DOHH2 (cell line): ENCODE results near the gene CLCNKA.

ENCODE experiments used
- H3F3A ChIP-seq: fragments of 200-600 bp; sonication (generic), shearing (Covaris generic); 2 replicates; pipeline ENCODE4 v1.6.0; 2016; ENCODE audit warnings: antibody characterized with exemption, mild to moderate bottlenecking; ENCODE audit not compliant: control insufficient read depth, insufficient read depth
- H3K27ac ChIP-seq: fragments of 200-600 bp; sonication (generic); 2 replicates; pipeline ENCODE4 v1.5.1; 2014; ENCODE audit warnings: low read depth, mild to moderate bottlenecking, low read length, moderate library complexity
- H3K27me3 ChIP-seq: fragments of 200-600 bp; sonication (generic); 2 replicates; pipeline ENCODE4 v1.6.1; 2014; ENCODE audit warnings: mild to moderate bottlenecking, low read length, mixed read lengths; ENCODE audit not compliant: control insufficient read depth
- H3K36me3 ChIP-seq: fragments of 200-600 bp; sonication (generic); 2 replicates; pipeline ENCODE4 v1.6.1; 2014; ENCODE audit warnings: mild to moderate bottlenecking, low read length, moderate library complexity, mixed read lengths; ENCODE audit not compliant: control insufficient read depth
- H3K4me1 ChIP-seq: fragments of 200-600 bp; sonication (generic); 2 replicates; pipeline ENCODE4 v1.6.1; 2014; ENCODE audit warnings: mild to moderate bottlenecking, low read length, mixed read lengths; ENCODE audit not compliant: control insufficient read depth
- H3K4me2 ChIP-seq: fragments of 200-600 bp; sonication (generic); 2 replicates; pipeline ENCODE4 v1.6.0; 2014; ENCODE audit warnings: mild to moderate bottlenecking, low read length, moderate library complexity
- H3K4me3 ChIP-seq: fragments of 200-600 bp; sonication (generic); 2 replicates; pipeline ENCODE4 v1.5.1; 2014; ENCODE audit warnings: mild to moderate bottlenecking, low read length, mixed read lengths
- H3K79me2 ChIP-seq: fragments of 200-600 bp; sonication (generic); 2 replicates; pipeline ENCODE4 v1.6.1; 2014; ENCODE audit warnings: mild to moderate bottlenecking, low read length, mixed read lengths; ENCODE audit not compliant: control insufficient read depth
- H3K9me2 ChIP-seq: fragments of 200-600 bp; sonication (generic); replicated peaks from 2 replicates; pipeline ENCODE4 v1.6.1; 2014; ENCODE audit warnings: mild to moderate bottlenecking, low read length, mixed read lengths; ENCODE audit not compliant: control insufficient read depth
- H3K9me3 ChIP-seq: fragments of 200-600 bp; sonication (generic); 2 replicates; pipeline ENCODE4 v1.6.1; 2014; ENCODE audit warnings: antibody characterized with exemption, low read length, mixed read lengths; ENCODE audit not compliant: control insufficient read depth, insufficient read depth
- H4K20me1 ChIP-seq: fragments of 200-600 bp; sonication (generic); 2 replicates; pipeline ENCODE4 v1.6.0; 2014; ENCODE audit warnings: low read depth, mild to moderate bottlenecking, antibody characterized with exemption, low read length, moderate library complexity; ENCODE audit not compliant: control insufficient read depth, insufficient read depth
- CTCF ChIP-seq: fragments of 200-600 bp; sonication (generic); IDR thresholded peaks from one replicate; pipeline ENCODE4 v1.5.1; 2014; ENCODE audit warnings: antibody characterized with exemption, mild to moderate bottlenecking, low read depth, low read length; ENCODE audit not compliant: poor library complexity, severe bottlenecking
- EZH2phosphoT487 ChIP-seq: fragments of 200-600 bp; sonication (generic); IDR thresholded peaks from 2 replicates; pipeline ENCODE4 v1.6.1; 2017; ENCODE audit warnings: borderline replicate concordance, mild to moderate bottlenecking, antibody characterized with exemption, low read length, moderate library complexity, mixed read lengths

CLCNKA gene

DNA sequence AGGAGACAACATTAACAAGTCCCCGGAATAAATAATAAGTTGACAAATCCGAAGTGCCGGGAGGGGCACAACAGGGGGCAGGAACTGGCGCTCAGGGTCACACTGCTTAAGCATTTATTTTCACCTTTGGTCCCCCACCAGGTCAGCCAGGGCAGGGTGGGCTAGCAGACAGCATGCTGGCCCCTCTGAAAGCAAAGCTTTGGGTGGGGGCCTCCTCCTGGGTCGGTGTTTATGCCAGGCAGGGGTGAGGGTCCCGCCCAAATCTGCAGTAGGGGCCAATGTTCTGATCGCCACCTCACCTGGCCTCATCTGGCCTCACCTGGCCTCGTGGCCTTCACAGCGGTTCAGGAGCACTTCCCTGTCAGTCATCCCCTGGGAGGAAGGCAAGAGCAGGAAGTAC, 59.8 kb downstream of the CLCNKA start:
- peaks cover 6% of the 10 kb centered on the region for H3K4me1 ChIP-seq

DNA sequence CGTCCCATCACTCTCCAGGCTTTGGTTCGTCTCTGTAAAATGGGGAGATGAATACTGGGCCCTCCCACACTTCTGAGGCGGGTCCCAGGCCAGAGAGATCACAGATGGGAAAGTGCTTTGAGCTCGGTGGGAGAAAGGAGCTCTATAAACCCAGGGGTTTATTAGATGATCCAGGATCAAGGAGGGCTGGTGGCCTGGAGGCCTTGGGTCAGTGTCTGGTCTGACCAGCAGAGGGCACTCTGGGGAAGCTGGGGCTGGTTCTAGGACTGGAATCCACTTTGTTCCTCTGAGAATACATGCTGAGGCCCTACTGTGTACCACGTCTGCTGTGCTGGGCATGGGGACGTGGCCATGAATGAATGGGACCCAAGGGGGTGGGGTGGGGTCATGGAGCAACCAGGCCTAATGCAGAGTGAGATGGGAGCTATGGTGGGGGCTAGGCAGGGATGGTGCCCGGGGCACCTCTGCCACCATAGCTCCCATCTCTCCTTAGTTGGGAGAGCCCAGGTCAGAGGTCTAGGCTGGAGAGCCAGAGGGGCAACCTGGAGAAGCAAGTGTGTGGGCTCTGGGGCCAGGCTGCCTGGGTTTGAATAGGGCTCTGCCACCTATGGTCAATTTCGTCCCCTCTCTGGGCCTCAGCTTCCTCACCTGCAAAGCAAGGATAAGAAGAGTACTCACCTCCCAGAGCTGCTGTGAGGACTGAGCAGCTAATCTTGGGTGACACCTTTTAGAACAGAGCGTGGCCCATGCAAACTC, 60.6 kb downstream of the CLCNKA start:
- no peak overlapping the region for H3K27ac ChIP-seq
- peaks cover 6% of the 10 kb centered on the region for H3K4me1 ChIP-seq

More for the DNA sequence above, 59.8 kb downstream of the CLCNKA start:
- no peaks in the 10 kb centered on the region for H3K36me3 ChIP-seq
- H3K27ac ChIP-seq, result no peak overlapping the region
- TF ChIP-seq CTCF (no peak), EZH2phosphoT487 (no peak)
- no peak overlapping the region for H3K4me3 ChIP-seq
- H3K27me3 ChIP-seq, result no peaks in the 10 kb centered on the region
- no peaks in the 10 kb centered on the region for H3K9me2 ChIP-seq
- no peak overlapping the region for H3K4me2 ChIP-seq
- no peaks in the 10 kb centered on the region for H3K9me3 ChIP-seq
- H4K20me1 ChIP-seq, result no peaks in the 10 kb centered on the region
- no peaks in the 10 kb centered on the region for H3K79me2 ChIP-seq
- H3F3A ChIP-seq, result no peaks in the 10 kb centered on the region

GRCh38 chr1:16083486-16083885, 61.6 kb downstream of the CLCNKA start:
- Histone ChIP-seq H3F3A (no peaks in the 10 kb centered on the region), H3K36me3 (no peaks in the 10 kb centered on the region), H3K27me3 (peaks cover 8% of the 10 kb centered on the region; the same call in 1 of the 2 replicates), H3K4me1 (peaks cover 6% of the 10 kb centered on the region), H3K9me2 (no peaks in the 10 kb centered on the region), H3K27ac (no peak overlapping the region), H3K4me2 (no peak overlapping the region), H3K4me3 (no peak overlapping the region), H3K79me2 (no peaks in the 10 kb centered on the region), H3K9me3 (no peaks in the 10 kb centered on the region), H4K20me1 (no peaks in the 10 kb centered on the region)
- TF ChIP-seq EZH2phosphoT487, result no peak
- no peak for TF ChIP-seq CTCF

More for the DNA sequence above, 60.6 kb downstream of the CLCNKA start:
- no peaks in the 10 kb centered on the region for H3K36me3 ChIP-seq
- H4K20me1 ChIP-seq, result no peaks in the 10 kb centered on the region
- no peaks in the 10 kb centered on the region for H3K79me2 ChIP-seq
- peaks cover under 1% of the 10 kb centered on the region; the same call in 1 of the 2 replicates for H3K27me3 ChIP-seq
- no peaks in the 10 kb centered on the region for H3F3A ChIP-seq
- TF ChIP-seq CTCF, result peak; percentile 79
- no peak for TF ChIP-seq EZH2phosphoT487
- H3K9me2 ChIP-seq, result no peaks in the 10 kb centered on the region
- H3K9me3 ChIP-seq, result no peaks in the 10 kb centered on the region
- no peak overlapping the region for H3K4me3 ChIP-seq
- H3K4me2 ChIP-seq, result no peak overlapping the region
